Erythroblast (primary cell): ENCODE measurements around the gene CGNL1.

ENCODE experiments used
- GATA1 ChIP-seq: IDR thresholded peaks from 2 replicates; pipeline ENCODE4 v1.6.1; 2011; ENCODE audit warnings: low read depth, mild to moderate bottlenecking, control low read depth, low read length, moderate library complexity
- POLR2A ChIP-seq: IDR thresholded peaks from 2 replicates; pipeline ENCODE4 v1.6.1; 2011; ENCODE audit warnings: mild to moderate bottlenecking, low read length

GRCh38 chr15:57427367-57427821 lies 51.1 kb downstream of the CGNL1 start:
- TF ChIP-seq POLR2A (no peak), GATA1 (no peak)
